NB4 (cell line): Measurements from ENCODE around the gene TRIM31.
A peak's percentile ranks its signal among the peaks of the same experiment; 100 is the strongest.
"Not testable (repeated sequence)": the region's sequence is repeated elsewhere in the genome, so short reads cannot be mapped to it uniquely, and the experiment has no call there.

Source experiments
- DNase-seq: peaks from one replicate; pipeline ENCODE4 v3.0.0; 2010; ENCODE audit warnings: low read depth
- H3K4me3 ChIP-seq: one replicate; pipeline ENCODE4 v1.5.1; 2011; ENCODE audit warnings: mild to moderate bottlenecking, low read depth, low read length, moderate library complexity
- CTCF ChIP-seq: IDR thresholded peaks from one replicate; pipeline ENCODE4 v1.5.1; 2012; ENCODE audit warnings: low read depth, low read length
- MAX ChIP-seq: IDR thresholded peaks from 2 replicates; pipeline ENCODE4 v1.6.1; 2011; ENCODE audit warnings: low read depth, low read length
- MYC ChIP-seq: IDR thresholded peaks from 2 replicates; pipeline ENCODE4 v1.6.1; 2011; ENCODE audit warnings: low read depth, low read length
- POLR2A ChIP-seq: IDR thresholded peaks from 2 replicates; pipeline ENCODE4 v1.6.1; 2011; ENCODE audit warnings: mild to moderate bottlenecking; ENCODE audit not compliant: insufficient read length; ENCODE audit errors: extremely low read depth

Gene TRIM31

GRCh38 chr6:30143780-30144179, 30.9 kb upstream of the TRIM31 start:
- DNase-seq: no peak
- no peak overlapping the region for H3K4me3 ChIP-seq
- TF ChIP-seq MAX (no peak), POLR2A (no peak), MYC (no peak), CTCF (no peak)

GRCh38 chr6:30142665-30143064, 29.8 kb upstream of the TRIM31 start:
- TF ChIP-seq MAX: no peak
- no peak for TF ChIP-seq CTCF
- no peak for TF ChIP-seq POLR2A
- TF ChIP-seq MYC: no peak
- no peak for DNase-seq
- H3K4me3 ChIP-seq: no peak overlapping the region

- not testable (repeated sequence) for H3K4me3 ChIP-seq, DNase-seq
These were observed 27.4 kb upstream of the TRIM31 start for GRCh38 chr6:30140240-30140639.

- TF ChIP-seq MAX (no peak), POLR2A (no peak), CTCF (no peak), MYC (no peak)
- no peak overlapping the region for H3K4me3 ChIP-seq
These were observed 23.8 kb upstream of the TRIM31 start for GRCh38 chr6:30136570-30137286.

GRCh38 chr6:30135757-30136156, 22.9 kb upstream of the TRIM31 start, which contains the start of gene TRIM40:
Gene TRIM40, plus strand, starts transcription at chr6:30136140. Its CDS starts 897 bp downstream, at chr6:30137037.
- no peak within 1 kb of the TSS for H3K4me3 ChIP-seq
- no peak for DNase-seq
- TF ChIP-seq MAX (no peak), MYC (no peak), CTCF (no peak), POLR2A (no peak)

More at GRCh38 chr6:30136570-30137286, 23.8 kb upstream of the TRIM31 start:
- DNase-seq: peak; percentile 23

- DNase-seq: no peak
- no peak overlapping the region for H3K4me3 ChIP-seq
- TF ChIP-seq MYC (no peak), POLR2A (no peak), MAX (no peak), CTCF (no peak)
These were observed 22.3 kb upstream of the TRIM31 start for GRCh38 chr6:30135147-30135546.
